Adrenal gland (tissue), 5 donors: ENCODE results near the gene CD274.
"Not testable (repeated sequence)": the region's sequence is repeated elsewhere in the genome, so short reads cannot be mapped to it uniquely, and the experiment has no call there.

ENCODE experiments used
- CTCF ChIP-seq, 6 experiments: fragments of 450-650 bp in 4 of 6; fragments of 200-600 bp in 2 of 6; sonication (generic) in 1 of 6; IDR thresholded peaks; 1 replicate in 5 of 6; 2 replicates in 1 of 6; pipeline versions ENCODE4 v1.5.1 to v1.8.0; 2016 to 2021; ENCODE audit warnings: antibody characterized with exemption in 6 of 6, mild to moderate bottlenecking in 2 of 6, moderate library complexity in 1 of 6
- POLR2A ChIP-seq, 2 donors: fragments of 450-650 bp; IDR thresholded peaks; one replicate each; pipeline ENCODE4 v1.6.1; 2017; ENCODE audit warnings: antibody characterized with exemption in 2 of 2, mild to moderate bottlenecking in 2 of 2, moderate library complexity in 1 of 2
- donor health status: DM: no; HTN: no; CAD: no.

GRCh38 chr9:5433328-5433727 lies 17.0 kb upstream of the CD274 start:
- TF ChIP-seq CTCF, POLR2A (IDR thresholded peaks at IDR 0.05): not testable (repeated sequence)
